Activated CD8-positive, alpha-beta memory T cell treated with anti-CD3 and anti-CD28 coated beads for 36 hours (primary cell): ENCODE results near the gene CCDC141. TPM values are rescaled to one million over a fixed set of nuclear protein-coding genes. Genes with fewer than 3 reads are reported as not detected.
"Not testable (repeated sequence)": the region's sequence is repeated elsewhere in the genome, so short reads cannot be mapped to it uniquely, and the experiment has no call there.

Experiments
- CTCF ChIA-PET: fragments of 350-600 bp; sonication (Branson Sonifier 250); formaldehyde crosslinking; loops from one replicate; lab custom pipeline; 2021; ENCODE audit warnings: antibody characterized with exemption; lab: Charles Lee
- POLR2A ChIA-PET: fragments of 350-600 bp; sonication (Branson Sonifier 250); formaldehyde crosslinking; loops from one replicate; lab custom pipeline; 2021; ENCODE audit warnings: antibody characterized with exemption; lab: Charles Lee
- total RNA-seq, 2 experiments: library from RNA; stranded (reverse); gene quantifications; one replicate each; pipeline ENCODE4 v1.2.3, GENCODE V29; 2021

The CCDC141 gene
- 1 to 10 TPM; 1.1 to 1.5 TPM for total RNA-seq

GRCh38 chr2:179049546-179050311, at the start of gene CCDC141:
TSS of gene CCDC141 (minus strand) at chr2:179050137. CDS start at chr2:179049941, 196 bp downstream.
- ChIA-PET POLR2A (no interaction called here), CTCF (interaction anchor here (1.0 kb wide), 1 partner anchor 10 kb away, joined by 4 read pairs; no protein-coding TSS in a partner anchor)

- ChIA-PET CTCF (no interaction called here), POLR2A (no interaction called here)
Observed at GRCh38 chr2:179098080-179098689, 48.2 kb upstream of the CCDC141 start.

- ChIA-PET CTCF (no interaction called here), POLR2A (no interaction called here)
Observed at GRCh38 chr2:179097131-179097530, 47.2 kb upstream of the CCDC141 start.

GRCh38 chr2:179096090-179096489, 46.2 kb upstream of the CCDC141 start:
- CTCF ChIA-PET, result interaction anchor here (0.6 kb wide), 1 partner anchor 370 kb away, joined by 3 read pairs; no protein-coding TSS in a partner anchor
- POLR2A ChIA-PET, result no interaction called here

- POLR2A ChIA-PET, CTCF ChIA-PET: not testable (repeated sequence)
Observed at GRCh38 chr2:179092912-179093311, 43.0 kb upstream of the CCDC141 start.

GRCh38 chr2:179082697-179083096, 32.8 kb upstream of the CCDC141 start:
- POLR2A ChIA-PET, result no interaction called here
- CTCF ChIA-PET, result no interaction called here

- ChIA-PET POLR2A (no interaction called here), CTCF (no interaction called here)
Observed at GRCh38 chr2:179081954-179082353, 32.0 kb upstream of the CCDC141 start.

- CTCF ChIA-PET, result no interaction called here
Observed at GRCh38 chr2:179072527-179072926, 22.6 kb upstream of the CCDC141 start.

GRCh38 chr2:179071810-179072355, 21.9 kb upstream of the CCDC141 start:
- ChIA-PET POLR2A (no interaction called here), CTCF (no interaction called here)

More at GRCh38 chr2:179072527-179072926, 22.6 kb upstream of the CCDC141 start:
- POLR2A ChIA-PET, result no interaction called here

GRCh38 chr2:179070895-179071294, 21.0 kb upstream of the CCDC141 start:
- POLR2A ChIA-PET, result no interaction called here
- CTCF ChIA-PET, result no interaction called here

GRCh38 chr2:179069685-179070084, 19.7 kb upstream of the CCDC141 start:
- POLR2A ChIA-PET, result no interaction called here
- CTCF ChIA-PET, result no interaction called here

GRCh38 chr2:179068991-179069643, 19.2 kb upstream of the CCDC141 start:
- ChIA-PET POLR2A (no interaction called here), CTCF (no interaction called here)

- ChIA-PET CTCF (no interaction called here), POLR2A (no interaction called here)
Observed at GRCh38 chr2:179059026-179059700, 9.2 kb upstream of the CCDC141 start.

GRCh38 chr2:179057737-179058136, 7.8 kb upstream of the CCDC141 start:
- CTCF ChIA-PET, result no interaction called here
- POLR2A ChIA-PET, result no interaction called here

GRCh38 chr2:179053568-179053967, 3.6 kb upstream of the CCDC141 start:
- POLR2A ChIA-PET, result not testable (repeated sequence)

GRCh38 chr2:179051250-179051649, 1.3 kb upstream of the CCDC141 start:
- POLR2A ChIA-PET, result no interaction called here

More at GRCh38 chr2:179053568-179053967, 3.6 kb upstream of the CCDC141 start:
- CTCF ChIA-PET, result not testable (repeated sequence)

GRCh38 chr2:179050755-179051154, 818 bp upstream of the CCDC141 start:
- ChIA-PET POLR2A (no interaction called here), CTCF (no interaction called here)

More at GRCh38 chr2:179051250-179051649, 1.3 kb upstream of the CCDC141 start:
- CTCF ChIA-PET, result no interaction called here

- POLR2A ChIA-PET, result no interaction called here
- CTCF ChIA-PET, result interaction anchor here (1.0 kb wide), 1 partner anchor 10 kb away, joined by 4 read pairs; no protein-coding TSS in a partner anchor
Observed at GRCh38 chr2:179049203-179049545, 763 bp downstream of the CCDC141 start.

GRCh38 chr2:179048099-179048498, 1.8 kb downstream of the CCDC141 start:
- ChIA-PET POLR2A (no interaction called here), CTCF (no interaction called here)
